A549 (cell line): Measurements from ENCODE around the gene F5. TPM values are rescaled to one million over a fixed set of nuclear protein-coding genes. Genes with fewer than 3 reads are reported as not detected.

Experiments
- ATAC-seq, 2 experiments: fragments of 200-7000 bp in 1 of 2; fragments of >200 bp in 1 of 2; cut with Nextera tagmentation in 1 of 2; cut with Tn5 transposase in 1 of 2; 3 replicates each; pipeline versions ENCODE4 v1.8.0 to v1.9.1; 2018 to 2020; ENCODE audit warnings: mild to moderate bottlenecking in 1 of 2, moderate library complexity in 1 of 2
- CTCF ChIA-PET: fragments of 300-600 bp; sonication (Branson Sonifier 250); formaldehyde crosslinking; extraction: SDS; loops from one replicate; lab custom pipeline; 2021; ENCODE audit warnings: antibody characterized with exemption, inconsistent platforms; lab: Yijun Ruan, JAX
- POLR2A ChIA-PET: fragments of 350-600 bp; formaldehyde crosslinking; extraction: SDS; loops from one replicate; lab custom pipeline; 2021; ENCODE audit warnings: antibody characterized with exemption, inconsistent platforms; lab: Yijun Ruan, JAX
- DNase-seq, 2 experiments: peaks; one replicate each; pipeline versions ENCODE4 v3.0.0 to v3.0.0-alpha.2; 2011 to 2016; ENCODE audit warnings: low read depth in 1 of 2, low spot score in 1 of 2
- FAIRE-seq: peaks from 2 replicates; lab custom pipeline; 2011; peaks lifted over from hg19 to GRCh38; lab: Jason Lieb, UNC
- H3K27ac ChIP-seq, 2 experiments: fragments of >200 bp; sonication (Bioruptor Twin); formaldehyde crosslinking; 3 replicates each; pipeline ENCODE4 v1.5.1; 2016 to 2017
- H3K4me1 ChIP-seq: fragments of >200 bp; sonication (Bioruptor Twin); formaldehyde crosslinking; 3 replicates; pipeline ENCODE4 v1.6.1; 2016
- H3K4me2 ChIP-seq: fragments of >200 bp; sonication (Bioruptor Twin); formaldehyde crosslinking; 3 replicates; pipeline ENCODE4 v1.6.1; 2016
- H3K4me3 ChIP-seq: fragments of >200 bp; sonication (Bioruptor Twin); formaldehyde crosslinking; 3 replicates; pipeline ENCODE4 v1.5.1; 2016
- H3K9me3 ChIP-seq: fragments of >200 bp; sonication (Bioruptor Twin); formaldehyde crosslinking; 3 replicates; pipeline ENCODE4 v1.6.1; 2016
- CBX8 ChIP-seq: fragments of 200-600 bp; sonication (generic); IDR thresholded peaks from 2 replicates; pipeline ENCODE4 v1.6.1; 2016
- CTCF ChIP-seq: fragments of >200 bp; sonication (Bioruptor Twin); formaldehyde crosslinking; IDR thresholded peaks from 3 replicates; pipeline ENCODE4 v1.5.1; 2016
- EHMT2 ChIP-seq: fragments of 200-600 bp; sonication (generic); IDR thresholded peaks from 2 replicates; pipeline ENCODE4 v1.6.1; 2016; ENCODE audit warnings: antibody characterized with exemption, low read depth, mild to moderate bottlenecking, moderate library complexity
- ELK1 ChIP-seq: fragments of 150-350 bp; IDR thresholded peaks from 2 replicates; pipeline ENCODE4 v1.6.1; 2014; ENCODE audit warnings: low read depth, mild to moderate bottlenecking, low read length
- FOSB ChIP-seq: fragments of 250-450 bp; sonication (Bioruptor Pico); IDR thresholded peaks from 2 replicates; pipeline ENCODE4 v1.5.0; 2020; ENCODE audit warnings: mild to moderate bottlenecking, moderate library complexity
- GATA3 ChIP-seq: IDR thresholded peaks from 2 replicates; pipeline ENCODE4 v1.6.1; 2012; ENCODE audit warnings: borderline replicate concordance
- HOXB5 ChIP-seq: fragments of 250-450 bp; sonication (Bioruptor Pico); IDR thresholded peaks from 2 replicates; pipeline ENCODE4 v1.5.0; 2020; ENCODE audit warnings: mild to moderate bottlenecking, moderate library complexity
- KDM1A ChIP-seq: fragments of 200-600 bp; sonication (generic); IDR thresholded peaks from 2 replicates; pipeline ENCODE4 v1.6.1; 2016; ENCODE audit warnings: low read depth, mild to moderate bottlenecking
- NR3C1 ChIP-seq: fragments of >200 bp; sonication (Bioruptor Twin); formaldehyde crosslinking; IDR thresholded peaks from 3 replicates; pipeline ENCODE4 v1.6.1; 2017
- RAD21 ChIP-seq, 2 experiments: fragments of >200 bp in 1 of 2; sonication (Bioruptor Twin) in 1 of 2; formaldehyde crosslinking in 1 of 2; IDR thresholded peaks in 1 of 2; conservative IDR thresholded peaks in 1 of 2; 2 replicates in 1 of 2; 3 replicates in 1 of 2; pipeline ENCODE4 v1.6.1; 2012 to 2018; ENCODE audit warnings: inconsistent platforms in 1 of 2
- REST ChIP-seq: fragments of 200-600 bp; sonication (generic); IDR thresholded peaks from 2 replicates; pipeline ENCODE4 v1.6.1; 2016; ENCODE audit warnings: antibody characterized with exemption, mild to moderate bottlenecking, moderate library complexity
- SMC3 ChIP-seq: fragments of >200 bp; sonication (Bioruptor Twin); formaldehyde crosslinking; IDR thresholded peaks from 3 replicates; pipeline ENCODE4 v1.6.1; 2018; ENCODE audit warnings: inconsistent platforms
- TP53 ChIP-seq: fragments of 250-450 bp; sonication (Bioruptor Pico); IDR thresholded peaks from 2 replicates; pipeline ENCODE4 v1.5.0; 2021; ENCODE audit warnings: mild to moderate bottlenecking, moderate library complexity
- ZC3H11A ChIP-seq: fragments of 450-650 bp; IDR thresholded peaks from 2 replicates; pipeline ENCODE4 v1.6.1; 2014; ENCODE audit warnings: antibody characterized with exemption, mild to moderate bottlenecking
- ZFP36 ChIP-seq: fragments of 450-650 bp; IDR thresholded peaks from 2 replicates; pipeline ENCODE4 v1.6.1; 2014; ENCODE audit warnings: borderline replicate concordance; ENCODE audit not compliant: partially characterized antibody
- ZSCAN20 ChIP-seq: fragments of 250-450 bp; sonication (Bioruptor Pico); IDR thresholded peaks from 2 replicates; pipeline ENCODE4 v1.8.0; 2022; ENCODE audit warnings: mild to moderate bottlenecking, moderate library complexity
- WGBS: methylation state at CpG from one replicate; pipeline ENCODE4 v1.1.6; 2017; ENCODE audit errors: missing lambda C conversion rate; 5-methylcytosine and 5-hydroxymethylcytosine counted together
- polyA plus RNA-seq, 4 experiments: library from polyadenylated mRNA; depleted of rRNA in 3 of 4; stranded (reverse); fragments of >200 nt; fragmentation: RNase III in 1 of 4; extraction: RNeasy Plus Mini Kit Qiagen cat#74134 plus additional on column Dnase treatment in 1 of 4; gene quantifications; 2 replicates in 3 of 4; 3 replicates in 1 of 4; pipeline ENCODE4 v1.2.3, GENCODE V29; 2011 to 2017

F5 gene
- polyA plus RNA-seq, 2 of the 4 experiments (the other 2 are of a cell fraction) = 0.04 to 0.36 TPM

- no peak for TF ChIP-seq TP53
Observed at GRCh38 chr1:169604781-169605560, 18.7 kb upstream of the F5 start (continued).

GRCh38 chr1:169601096-169601881 lies 15.0 kb upstream of the F5 start:
- TF ChIP-seq ELK1 = no peak
- no peak for TF ChIP-seq GATA3
- peak; percentile 61 for TF ChIP-seq SMC3
- TF ChIP-seq CTCF = peak; percentile 59
- peak; percentile 54 to 62 for TF ChIP-seq RAD21 (conservative IDR thresholded peaks at IDR 0.05 in 1 of 2, IDR thresholded peaks at IDR 0.05 in 1 of 2)
- no peak for TF ChIP-seq ZC3H11A
- H3K4me2 ChIP-seq = no peak overlapping the region
- H3K9me3 ChIP-seq = no peaks in the 10 kb centered on the region
- DNase-seq (peak; percentile 6 to 29), ATAC-seq (peak; percentile 80; a peak in 4 of 6 replicates), FAIRE-seq (no peak)
- WGBS = 25% methylated on average over 3 of the region's 3 CpGs
- ChIA-PET POLR2A (no interaction called here), CTCF (interaction anchor here (0.7 to 3.2 kb wide), 28 partner anchors 8 to 1289 kb away, joined by 3 to 35 read pairs (median 4); partner anchors contain the start of gene F5)
- H3K4me1 ChIP-seq = no peaks in the 10 kb centered on the region
- no peak overlapping the region for H3K27ac ChIP-seq
- no peak overlapping the region for H3K4me3 ChIP-seq

- no peak overlapping the region for H3K4me3 ChIP-seq
- WGBS = 13% methylated on average over 3 of the region's 3 CpGs
- no peak for TF ChIP-seq CBX8
- no peak for TF ChIP-seq RAD21 (conservative IDR thresholded peaks at IDR 0.05 in 1 of 2, IDR thresholded peaks at IDR 0.05 in 1 of 2)
- no peak for TF ChIP-seq ZSCAN20
- no peak for TF ChIP-seq HOXB5 (CRISPR knock-in tag)
- TF ChIP-seq FOSB (CRISPR knock-in tag) = no peak
- TF ChIP-seq REST = peak; percentile 93
- no peak for TF ChIP-seq ZFP36
- no peak for TF ChIP-seq KDM1A
- TF ChIP-seq EHMT2 = peak; percentile 40; the same call in 1 of the 2 replicates
- no peak for TF ChIP-seq NR3C1
- peak in 1 of 2 experiments; percentile 27 for DNase-seq
- FAIRE-seq = no peak
- H3K27ac ChIP-seq = no peak overlapping the region
- no peaks in the 10 kb centered on the region for H3K9me3 ChIP-seq
- ATAC-seq = peak; percentile 51 to 78; a peak in 5 of 6 replicates
- POLR2A ChIA-PET = no interaction called here
- no peaks in the 10 kb centered on the region for H3K4me1 ChIP-seq
- CTCF ChIA-PET = interaction anchor here (1.1 to 2.5 kb wide), 2 partner anchors 80 to 214 kb away, joined by 4 to 11 read pairs; no protein-coding TSS in a partner anchor
- H3K4me2 ChIP-seq = no peak overlapping the region
Observed at GRCh38 chr1:169595764-169596711, 9.8 kb upstream of the F5 start.
